Measurements from ENCODE around the gene ATP10B. TPM values are rescaled to one million over a fixed set of nuclear protein-coding genes. Genes with fewer than 3 reads are reported as not detected.

The ATP10B gene
- polyA plus RNA-seq, 1 of the 3 experiments (the other 2 are of a cell fraction) = not detected

DNA sequence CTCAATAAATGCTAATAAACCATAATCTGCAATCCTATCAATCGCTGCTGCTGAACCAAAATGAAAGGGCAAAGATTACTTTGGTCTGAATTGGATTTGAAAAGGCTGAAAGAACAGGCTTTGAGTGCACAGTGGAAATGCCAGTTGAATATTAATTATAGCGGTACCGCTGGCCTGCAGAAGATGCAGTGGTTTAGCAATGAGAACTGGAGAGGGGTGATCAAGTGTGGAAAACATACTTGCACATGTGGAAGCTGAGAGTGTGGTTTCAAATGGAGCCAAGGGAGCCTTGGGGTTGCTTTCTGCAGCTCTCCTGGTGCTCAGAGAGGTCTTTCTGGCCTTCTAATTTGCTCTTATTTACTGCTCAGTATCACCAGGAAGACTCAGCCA, 296.4 kb downstream of the ATP10B start (continued):
- TF ChIP-seq PBX3 (IDR thresholded peaks at IDR 0.05) = no peak
- no peak for TF ChIP-seq RAD21 (IDR thresholded peaks at IDR 0.05; ENCODE audit: low read length)
- no peak for TF ChIP-seq JUND (IDR thresholded peaks at IDR 0.05)
- no peak for TF ChIP-seq EZH2phosphoT487 (IDR thresholded peaks at IDR 0.05; ENCODE audit: borderline replicate concordance, low read depth)

DNA sequence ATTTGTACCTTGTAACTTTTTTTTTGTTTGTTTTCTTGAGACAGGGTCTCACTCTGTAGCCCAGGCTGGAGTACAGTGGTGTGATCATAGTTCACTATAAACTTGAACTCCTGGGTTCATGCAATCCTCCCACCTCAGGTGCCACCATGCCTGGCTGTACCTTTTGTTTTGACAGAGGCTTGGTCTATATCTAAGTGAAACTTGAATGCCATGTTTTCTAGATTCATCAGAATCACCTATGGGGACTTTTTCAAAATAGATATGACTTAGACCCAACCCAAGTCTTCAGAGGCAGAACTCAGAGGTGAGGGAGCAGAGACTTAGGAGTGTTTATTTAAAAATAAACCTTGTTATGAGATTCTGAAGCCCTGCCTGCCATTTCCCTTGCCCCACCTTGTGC, 301.9 kb downstream of the ATP10B start:
- Histone ChIP-seq H3K4me2 (no peak overlapping the region), H2AFZ (ENCODE audit: low read depth) (no peak overlapping the region), H3K9ac (no peak overlapping the region), H3K36me3 (replicated peaks in 1 of 2; ENCODE audit: control insufficient read depth in 1 of 2, insufficient read depth in 2 of 2, low read length in 1 of 2) (no peaks in the 10 kb centered on the region), H3F3A (replicated peaks; ENCODE audit: insufficient read depth) (peaks cover 12% of the 10 kb centered on the region), H3K79me2 (ENCODE audit: insufficient read depth) (no peaks in the 10 kb centered on the region), H4K20me1 (ENCODE audit: insufficient read depth) (no peaks in the 10 kb centered on the region), H3K27me3 (ENCODE audit: insufficient read depth) (no peaks in the 10 kb centered on the region; the same call in 1 of the 2 replicates), H3K9me2 (no peaks in the 10 kb centered on the region), H3K9me3 (no peaks in the 10 kb centered on the region), H3K4me3 (ENCODE audit: low read depth in 2 of 2, low read length in 1 of 2) (no peak overlapping the region), H3K27ac (ENCODE audit: low read depth in 2 of 2, low read length in 1 of 2) (no peak overlapping the region), H3K4me1 (ENCODE audit: control insufficient read depth in 1 of 2, insufficient read depth in 2 of 2, low read depth in 1 of 2, low read length in 1 of 2) (no peaks in the 10 kb centered on the region)
- POLR2A ChIA-PET = no interaction called here
- CTCF ChIA-PET = interaction anchor here (1.3 kb wide), 1 partner anchor 110 kb away, joined by 3 read pairs; no protein-coding TSS in a partner anchor
- TF ChIP-seq RCOR1 (IDR thresholded peaks at IDR 0.05; ENCODE audit: low read length) (no peak), SMC3 (IDR thresholded peaks at IDR 0.05; ENCODE audit: low read depth, low read length) (no peak), NFIC (IDR thresholded peaks at IDR 0.05; ENCODE audit: borderline replicate concordance) (no peak), CTCF (IDR thresholded peaks at IDR 0.05) (no peak), RAD21 (IDR thresholded peaks at IDR 0.05; ENCODE audit: low read length) (no peak), POLR2AphosphoS5 (IDR thresholded peaks at IDR 0.05; ENCODE audit: low read depth, low read length) (no peak), RXRA (IDR thresholded peaks at IDR 0.05; ENCODE audit: borderline replicate concordance, low read depth) (no peak), REST (IDR thresholded peaks at IDR 0.05; ENCODE audit: low read depth, low read length) (no peak), FOSL2 (IDR thresholded peaks at IDR 0.05; ENCODE audit: borderline replicate concordance, low read depth) (no peak), TAF1 (IDR thresholded peaks at IDR 0.05; ENCODE audit: borderline replicate concordance, low read depth, low read length) (no peak), TEAD4 (IDR thresholded peaks at IDR 0.05; ENCODE audit: borderline replicate concordance, insufficient read depth) (no peak), MEF2A (IDR thresholded peaks at IDR 0.05; ENCODE audit: borderline replicate concordance, low read depth) (no peak), MXI1 (IDR thresholded peaks at IDR 0.05; ENCODE audit: low read depth, low read length) (no peak), RFX5 (IDR thresholded peaks at IDR 0.05; ENCODE audit: low read length) (no peak), JUND (IDR thresholded peaks at IDR 0.05) (no peak)
- TF ChIP-seq, protein P1, sequence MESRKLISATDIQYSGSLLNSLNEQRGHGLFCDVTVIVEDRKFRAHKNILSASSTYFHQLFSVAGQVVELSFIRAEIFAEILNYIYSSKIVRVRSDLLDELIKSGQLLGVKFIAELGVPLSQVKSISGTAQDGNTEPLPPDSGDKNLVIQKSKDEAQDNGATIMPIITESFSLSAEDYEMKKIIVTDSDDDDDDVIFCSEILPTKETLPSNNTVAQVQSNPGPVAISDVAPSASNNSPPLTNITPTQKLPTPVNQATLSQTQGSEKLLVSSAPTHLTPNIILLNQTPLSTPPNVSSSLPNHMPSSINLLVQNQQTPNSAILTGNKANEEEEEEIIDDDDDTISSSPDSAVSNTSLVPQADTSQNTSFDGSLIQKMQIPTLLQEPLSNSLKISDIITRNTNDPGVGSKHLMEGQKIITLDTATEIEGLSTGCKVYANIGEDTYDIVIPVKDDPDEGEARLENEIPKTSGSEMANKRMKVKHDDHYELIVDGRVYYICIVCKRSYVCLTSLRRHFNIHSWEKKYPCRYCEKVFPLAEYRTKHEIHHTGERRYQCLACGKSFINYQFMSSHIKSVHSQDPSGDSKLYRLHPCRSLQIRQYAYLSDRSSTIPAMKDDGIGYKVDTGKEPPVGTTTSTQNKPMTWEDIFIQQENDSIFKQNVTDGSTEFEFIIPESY (IDR thresholded peaks at IDR 0.05; ENCODE audit: borderline replicate concordance, low read depth) = no peak
- DNase-seq = no peak

Data from SK-N-SH (cell line).